Activated B cell treated with CpG ODN at 0.5 μM for 24 hours (primary cell): ENCODE measurements around the gene TMEM86A. TPM values are rescaled to one million over a fixed set of nuclear protein-coding genes. Genes with fewer than 3 reads are reported as not detected.

Experiments used
- ATAC-seq: fragments of 200-7000 bp; cut with Tn5 transposase; one replicate; pipeline ENCODE4 v1.10.0; 2021; ENCODE audit warnings: low read depth, mild to moderate bottlenecking, moderate library complexity
- CTCF ChIA-PET: fragments of 350-600 bp; sonication (Branson Sonifier 250); formaldehyde crosslinking; loops from one replicate; lab custom pipeline; 2021; ENCODE audit warnings: antibody characterized with exemption; lab: Charles Lee
- POLR2A ChIA-PET: fragments of 350-600 bp; sonication (Branson Sonifier 250); formaldehyde crosslinking; loops from one replicate; lab custom pipeline; 2021; ENCODE audit warnings: antibody characterized with exemption; lab: Charles Lee
- DNase-seq: peaks from one replicate; pipeline ENCODE4 v3.0.0; 2022
- H3K27ac Mint-ChIP-seq: one replicate; pipeline ENCODE4 v1.8.0; 2020; ENCODE audit warnings: mixed read lengths
- H3K27me3 Mint-ChIP-seq: one replicate; pipeline ENCODE4 v1.8.0; 2021; ENCODE audit warnings: mixed read lengths
- H3K36me3 Mint-ChIP-seq: one replicate; pipeline ENCODE4 v1.8.0; 2021; ENCODE audit warnings: low read depth, mixed read lengths
- H3K4me1 Mint-ChIP-seq: one replicate; pipeline ENCODE4 v1.8.0; 2021; ENCODE audit warnings: mixed read lengths
- H3K4me3 Mint-ChIP-seq: one replicate; pipeline ENCODE4 v1.8.0; 2020; ENCODE audit warnings: mild to moderate bottlenecking, mixed read lengths
- H3K9me3 Mint-ChIP-seq: one replicate; pipeline ENCODE4 v1.8.0; 2020; ENCODE audit warnings: mixed read lengths
- CTCF ChIP-seq: fragments of 200-600 bp; IDR thresholded peaks from one replicate; pipeline ENCODE4 v1.8.0; 2022; ENCODE audit warnings: antibody characterized with exemption, mild to moderate bottlenecking
- intact Hi-C: fragments of 100-400 bp; cut with micrococcal nuclease; formaldehyde crosslinking; loops from one replicate; pipeline ENCODE4 v1.15.1; 2024
- total RNA-seq: library from RNA; stranded (reverse); gene quantifications from 2 replicates; pipeline ENCODE4 v1.2.3, GENCODE V29; 2022

TMEM86A gene
- total RNA-seq, 1 donor from 2014 or later: 0.13 TPM

GRCh38 chr11:18723991-18724390, 25.4 kb downstream of the TMEM86A start:
- DNase-seq (no peak), ATAC-seq (no peak)
- Mint-ChIP-seq H3K36me3 (no peaks in the 10 kb centered on the region), H3K9me3 (no peaks in the 10 kb centered on the region), H3K27me3 (peaks cover 2% of the 10 kb centered on the region), H3K4me3 (no peak overlapping the region), H3K27ac (no peak overlapping the region), H3K4me1 (peaks cover 17% of the 10 kb centered on the region)
- CTCF ChIA-PET: interaction anchor here (3.6 kb wide), 1 partner anchor 8 kb away, joined by 31 read pairs; no protein-coding TSS in a partner anchor
- intact Hi-C loops: loop anchor here (5.0 to 10.0 kb wide), 4 partner anchors 197 to 709 kb away; partner anchors contain the start of genes GTF2H1, HPS5, LDHA and SERGEF
- POLR2A ChIA-PET: no interaction called here
- no peak for TF ChIP-seq CTCF

- CTCF ChIA-PET: no interaction called here
- intact Hi-C loops: loop anchor here (10.0 kb wide), 3 partner anchors 331 to 711 kb away; partner anchors contain the start of genes GTF2H1, HPS5, LDHA and SERGEF
- no peak for ATAC-seq
- peaks cover 13% of the 10 kb centered on the region for H3K4me1 Mint-ChIP-seq
- no peak for TF ChIP-seq CTCF
- H3K36me3 Mint-ChIP-seq: no peaks in the 10 kb centered on the region
- POLR2A ChIA-PET: no interaction called here
- H3K4me3 Mint-ChIP-seq: no peak within 1 kb of the TSS
- H3K27ac Mint-ChIP-seq: no peak within 1 kb of the TSS
- H3K27me3 Mint-ChIP-seq: peaks cover 2% of the 10 kb centered on the region
- no peaks in the 10 kb centered on the region for H3K9me3 Mint-ChIP-seq
- no peak for DNase-seq
Observed at GRCh38 chr11:18726040-18726439, 27.5 kb downstream of the TMEM86A start, which contains the start of gene IGSF22. Gene IGSF22 (minus strand): TSS chr11:18726188. CDS start chr11:18724236, 1,952 bp downstream.

- Mint-ChIP-seq H3K27me3 (peaks cover 2% of the 10 kb centered on the region), H3K36me3 (no peaks in the 10 kb centered on the region), H3K4me3 (no peak overlapping the region), H3K27ac (no peak overlapping the region), H3K4me1 (peaks cover 15% of the 10 kb centered on the region), H3K9me3 (no peaks in the 10 kb centered on the region)
- peak; percentile 79 for ATAC-seq
- TF ChIP-seq CTCF: peak; percentile 61
- no peak for DNase-seq
- intact Hi-C loops: loop anchor here (10.0 kb wide), 3 partner anchors 333 to 713 kb away; partner anchors contain the start of genes GTF2H1, HPS5, LDHA and SERGEF
- ChIA-PET POLR2A (interaction anchor here (0.5 kb wide), 1 partner anchor 105 kb away, joined by 3 read pairs; no protein-coding TSS in a partner anchor), CTCF (interaction anchor here (0.9 to 1.9 kb wide), 7 partner anchors 10 to 613 kb away, joined by 3 to 7 read pairs (median 4); partner anchors contain the start of gene TSG101)
Observed at GRCh38 chr11:18727479-18728236, 29.1 kb downstream of the TMEM86A start.

GRCh38 chr11:18728658-18729057, 30.1 kb downstream of the TMEM86A start:
- ATAC-seq: no peak
- Mint-ChIP-seq H3K36me3 (no peaks in the 10 kb centered on the region), H3K4me3 (no peak overlapping the region), H3K9me3 (no peaks in the 10 kb centered on the region), H3K4me1 (peaks cover 15% of the 10 kb centered on the region), H3K27me3 (peaks cover 2% of the 10 kb centered on the region), H3K27ac (no peak overlapping the region)
- no peak for TF ChIP-seq CTCF
- ChIA-PET POLR2A (no interaction called here), CTCF (interaction anchor here (0.9 to 1.9 kb wide), 4 partner anchors 9 to 202 kb away, joined by 4 to 7 read pairs (median 4); partner anchors contain the start of gene TSG101)
- intact Hi-C loops: loop anchor here (10.0 kb wide), 3 partner anchors 334 to 714 kb away; partner anchors contain the start of genes GTF2H1, HPS5, LDHA and SERGEF
- no peak for DNase-seq

GRCh38 chr11:18729426-18729825, 30.8 kb downstream of the TMEM86A start:
- ATAC-seq (no peak), DNase-seq (no peak)
- intact Hi-C loops: loop anchor here (10.0 kb wide), 3 partner anchors 335 to 715 kb away; partner anchors contain the start of genes GTF2H1, HPS5, LDHA and SERGEF
- ChIA-PET POLR2A (no interaction called here), CTCF (no interaction called here)
- Mint-ChIP-seq H3K27me3 (peaks cover 2% of the 10 kb centered on the region), H3K4me1 (peaks cover 15% of the 10 kb centered on the region), H3K4me3 (no peak overlapping the region), H3K27ac (no peak overlapping the region), H3K36me3 (no peaks in the 10 kb centered on the region), H3K9me3 (no peaks in the 10 kb centered on the region)
- no peak for TF ChIP-seq CTCF
